Heart right ventricle (tissue), 16 donors: ENCODE measurements around the gene CYB5R3. TPM values are rescaled to one million over a fixed set of nuclear protein-coding genes. Genes with fewer than 3 reads are reported as not detected.

Experiments
- ATAC-seq, 8 donors: fragments of 200-7000 bp; cut with Tn5 transposase; one replicate each; pipeline ENCODE4 v1.9.1; 2020; ENCODE audit warnings: mild to moderate bottlenecking in 8 of 8, moderate library complexity in 8 of 8, moderate number of reproducible peaks in 1 of 8
- DNase-seq, 2 donors: peaks; one replicate each; pipeline ENCODE4 v3.0.0-alpha.2; 2020
- H3K27ac ChIP-seq, 10 donors: fragments of 200-600 bp; sonication (generic) in 2 of 10; one replicate each; pipeline versions ENCODE4 v1.5.0 to v1.8.0; 2020 to 2022; ENCODE audit warnings: mild to moderate bottlenecking in 3 of 10
- H3K27me3 ChIP-seq, 7 donors: fragments of 200-600 bp; one replicate each; pipeline ENCODE4 v1.8.0; 2021 to 2022; ENCODE audit warnings: mild to moderate bottlenecking in 2 of 7
- H3K36me3 ChIP-seq, 9 donors: fragments of 200-600 bp; sonication (generic) in 1 of 9; one replicate each; pipeline versions ENCODE4 v1.5.0 to v1.8.0; 2020 to 2022; ENCODE audit warnings: mild to moderate bottlenecking in 2 of 9
- H3K4me1 ChIP-seq, 9 donors: fragments of 200-600 bp; sonication (generic) in 1 of 9; one replicate each; pipeline versions ENCODE4 v1.5.0 to v1.8.0; 2020 to 2022; ENCODE audit warnings: mild to moderate bottlenecking in 4 of 9
- H3K4me3 ChIP-seq, 10 donors: fragments of 200-600 bp; sonication (generic) in 2 of 10; one replicate each; pipeline versions ENCODE4 v1.5.0 to v1.8.0; 2020 to 2022; ENCODE audit warnings: mild to moderate bottlenecking in 7 of 10, moderate library complexity in 2 of 10
- H3K9me3 ChIP-seq, 11 donors: fragments of 200-600 bp in 10 of 11; sonication (generic) in 2 of 11; one replicate each; pipeline versions ENCODE4 v1.5.0 to v1.8.0; 2013 to 2022; ENCODE audit warnings: mild to moderate bottlenecking in 2 of 11, control low read depth in 1 of 11, moderate library complexity in 1 of 11
- CTCF ChIP-seq, 9 donors: fragments of 200-600 bp; sonication (generic) in 2 of 9; IDR thresholded peaks; one replicate each; pipeline versions ENCODE4 v1.5.0 to v1.8.0; 2021 to 2022; ENCODE audit warnings: antibody characterized with exemption in 9 of 9, mild to moderate bottlenecking in 5 of 9, moderate library complexity in 1 of 9
- WGBS, 2 donors: extraction: QIAGEN DNeasy Blood & Tissue Kit; methylation state at CpG; one replicate each; pipeline ENCODE4 v1.1.7; 2013; ENCODE audit warnings: inconsistent platforms in 1 of 2; 5-methylcytosine and 5-hydroxymethylcytosine counted together
- intact Hi-C, 10 donors: fragments of 100-400 bp; cut with DNase I; formaldehyde crosslinking; loops; one replicate each; pipeline versions ENCODE4 v1.11.1 to v1.14.2; 2022
- polyA plus RNA-seq, 2 donors: library from polyadenylated mRNA; stranded (reverse); fragments of 200-250 nt; gene quantifications; one replicate each; pipeline ENCODE4 v1.2.3, GENCODE V29; 2013
- total RNA-seq, 10 donors: library from RNA; stranded (reverse); fragmentation: NEBNext Ultra II Directional in 3 of 10; extraction: Animal tissue kit (Norgen Biotek cat#: 25700) in 3 of 10; gene quantifications; one replicate each; pipeline versions ENCODE4 v1.2.1 to v1.2.4, GENCODE V29; 2021 to 2023
- donor health status: Arrhythmogenic right ventricular cardiomyopathy.
- donor health status: ischemic (EF 13 %, LVEDD 7.1; RV severe dilation, severe dysfunction).
- donor health status: healthy with polysubstance abuse.
- donor health status: DM: no; HTN: yes; CAD: no.
- donor health status: DM: no; HTN: no; CAD: no.
- donor health status: ischemic (EF 25% LVEDD 6.9; RV normal size, moderate dysfunction).
- donor health status: ischemic (EF 25% LVEDD 5.7; RV mildly dilated, moderate dysfunction).
- donor health status: healthy.
- donor health status: DM: yes; HTN: yes; CAD: no.
- donor health status: Ischemic cardiomyopathy.
- donor health status: ischemic (EF 35%, LVEDD 5.7; RV mildly dilated, moderate dysfunction).
- donor health status: nonischemic (EF 11% LVEDD 7.7; RV severe dilation, severe dysfunction).
- donor health status: DM: yes; HTN: yes; CAD: no.
- donor health status: PGD.
- donor health status: ischemic (EF 29% LVEDD 5.4; RV normal size, mild dysfunction).
- donor health status: nonischemic (EF 23%, LVEDD 6.1; RV moderate dilation, normal function).

Gene CYB5R3
- total and polyA plus RNA-seq, 12 donors, result 91.9 to 633 (median 310) TPM

GRCh38 chr22:42692239-42693054 lies 43.3 kb upstream of the CYB5R3 start:
- TF ChIP-seq CTCF (IDR thresholded peaks at IDR 0.05), result no peak
- peaks cover 30 to 87% (median 69%) of the 10 kb centered on the region in 9 donors for H3K4me1 ChIP-seq
- H3K27me3 ChIP-seq, result no peaks in the 10 kb centered on the region
- peak overlapping the region in 9 of 10 donors; percentile 1 to 93 (median 50) for H3K27ac ChIP-seq
- H3K4me3 ChIP-seq, result no peak overlapping the region
- DNase-seq (no peak), ATAC-seq (no peak)
- WGBS, 2 donors, result 85 to 89% methylated on average over 32 of the region's 32 CpGs
- no peaks in the 10 kb centered on the region for H3K9me3 ChIP-seq
- intact Hi-C loops, result no loop called here
- H3K36me3 ChIP-seq, result peaks cover 0 to 61% (median 28%) of the 10 kb centered on the region in 9 donors

- 74 to 79% methylated on average over 10 of the region's 10 CpGs for WGBS, 2 donors
- H3K9me3 ChIP-seq, result no peaks in the 10 kb centered on the region
- peaks cover 30 to 87% (median 70%) of the 10 kb centered on the region in 9 donors for H3K4me1 ChIP-seq
- ATAC-seq (no peak), DNase-seq (no peak)
- TF ChIP-seq CTCF (IDR thresholded peaks at IDR 0.05), result no peak
- H3K4me3 ChIP-seq, result no peak overlapping the region
- no peaks in the 10 kb centered on the region for H3K27me3 ChIP-seq
- peak overlapping the region in 9 of 10 donors; percentile 1 to 93 (median 55) for H3K27ac ChIP-seq
- peaks cover 0 to 61% (median 28%) of the 10 kb centered on the region in 9 donors for H3K36me3 ChIP-seq
- intact Hi-C loops, result no loop called here
These were observed 42.2 kb upstream of the CYB5R3 start for GRCh38 chr22:42691440-42691839.

GRCh38 chr22:42688241-42689211 lies 39.3 kb upstream of the CYB5R3 start:
- Histone ChIP-seq H3K27me3 (no peaks in the 10 kb centered on the region), H3K9me3 (no peaks in the 10 kb centered on the region), H3K4me3 (no peak overlapping the region), H3K36me3 (peaks cover 0 to 41% (median 17%) of the 10 kb centered on the region in 9 donors), H3K4me1 (peaks cover 54 to 90% (median 81%) of the 10 kb centered on the region in 9 donors), H3K27ac (peak overlapping the region; percentile 87 to 96 (median 92))
- ATAC-seq (peak; percentile 71 to 88 (median 82)), DNase-seq (peak; percentile 86 to 93)
- intact Hi-C loops, result no loop called here
- WGBS, 2 donors, result 16 to 18% methylated on average over 25 of the region's 25 CpGs
- peak in 1 of 9 donors; percentile 6 for TF ChIP-seq CTCF (IDR thresholded peaks at IDR 0.05)
